GM12878 (cell line): Measurements from ENCODE around the gene CCDC57. TPM values are rescaled to one million over a fixed set of nuclear protein-coding genes. Genes with fewer than 3 reads are reported as not detected.

Source experiments
- ATAC-seq: fragments of 200-7000 bp; cut with Tn5 transposase; 3 replicates; pipeline ENCODE4 v1.9.1; 2020; ENCODE audit warnings: mild to moderate bottlenecking, moderate library complexity
- BruUV-seq: library from RNA; stranded (reverse); fragments of 400-500 nt; replicated peaks from 2 replicates; lab custom pipeline; 2021; lab: Mats Ljungman, UMichigan
- CTCF ChIA-PET: fragments of 300-600 bp; sonication (Branson Sonifier 250); formaldehyde crosslinking; extraction: SDS; loops from one replicate; lab custom pipeline; 2021; ENCODE audit warnings: inconsistent platforms; lab: Yijun Ruan, JAX
- POLR2A ChIA-PET: fragments of 350-600 bp; formaldehyde crosslinking; extraction: SDS; loops from one replicate; lab custom pipeline; 2021; ENCODE audit warnings: inconsistent platforms; lab: Charles Lee
- RAD21 ChIA-PET: fragments of 300-600 bp; sonication (Branson Sonifier 250); formaldehyde crosslinking; loops from one replicate; lab custom pipeline; 2023; ENCODE audit warnings: antibody characterized with exemption; ENCODE audit not compliant: unreplicated experiment; lab: Charles Lee
- SMC1A ChIA-PET: fragments of 300-600 bp; sonication (Branson Sonifier 250); formaldehyde crosslinking; loops from one replicate; lab custom pipeline; 2023; ENCODE audit not compliant: unreplicated experiment, uncharacterized antibody; lab: Charles Lee
- DNase-seq: peaks from one replicate; pipeline ENCODE4 v3.0.0-alpha.2; 2011; ENCODE audit warnings: low read depth, low spot score
- FAIRE-seq: peaks from 3 replicates; lab custom pipeline; 2011; peaks lifted over from hg19 to GRCh38; lab: Jason Lieb, UNC
- H2AFZ ChIP-seq: 2 replicates; pipeline ENCODE4 v1.6.0; 2011; ENCODE audit warnings: low read depth, low read length, control low read depth; ENCODE audit not compliant: control insufficient read depth
- H3K27ac ChIP-seq: 2 replicates; pipeline ENCODE4 v1.5.1; 2011; ENCODE audit warnings: control low read depth; ENCODE audit not compliant: control insufficient read depth, insufficient read depth
- H3K27me3 ChIP-seq, 2 experiments: replicated peaks in 1 of 2; 2 replicates each; pipeline versions ENCODE4 v1.6.0 to v1.6.1; 2011; ENCODE audit warnings: low read length in 1 of 2; ENCODE audit not compliant: control insufficient read depth in 2 of 2, insufficient read depth in 2 of 2
- H3K36me3 ChIP-seq, 2 experiments: 2 replicates each; pipeline ENCODE4 v1.5.1; 2011; ENCODE audit warnings: low read length in 1 of 2; ENCODE audit not compliant: control insufficient read depth in 2 of 2, insufficient read depth in 2 of 2
- H3K4me1 ChIP-seq: 2 replicates; pipeline ENCODE4 v1.6.1; 2011; ENCODE audit warnings: mild to moderate bottlenecking, low read length, moderate library complexity, mixed read lengths; ENCODE audit not compliant: control insufficient read depth, insufficient read depth
- H3K4me2 ChIP-seq: 2 replicates; pipeline ENCODE4 v1.6.0; 2011; ENCODE audit warnings: control low read depth; ENCODE audit not compliant: control insufficient read depth, insufficient read depth
- H3K4me3 ChIP-seq: fragments of 200-600 bp; sonication (generic); 2 replicates; pipeline ENCODE4 v1.5.1; 2016
- H3K79me2 ChIP-seq: 2 replicates; pipeline ENCODE4 v1.6.0; 2011; ENCODE audit warnings: low read length; ENCODE audit not compliant: control insufficient read depth, insufficient read depth
- H3K9ac ChIP-seq: 2 replicates; pipeline ENCODE4 v1.8.0; 2011; ENCODE audit warnings: low read length, control low read depth, mixed read lengths; ENCODE audit not compliant: control insufficient read depth, insufficient read depth
- H3K9me3 ChIP-seq: replicated peaks from 3 replicates; pipeline ENCODE4 v1.5.1; 2011; ENCODE audit warnings: mild to moderate bottlenecking, low read length; ENCODE audit not compliant: control insufficient read depth, insufficient read depth
- H4K20me1 ChIP-seq: 2 replicates; pipeline ENCODE4 v1.6.0; 2011; ENCODE audit not compliant: control insufficient read depth, insufficient read depth
- KDM1A ChIP-seq: fragments of 200-600 bp; sonication (generic); IDR thresholded peaks from 2 replicates; pipeline ENCODE4 v1.6.1; 2016; ENCODE audit warnings: borderline replicate concordance
- MYC ChIP-seq: IDR thresholded peaks from 2 replicates; pipeline ENCODE4 v1.6.1; 2011; ENCODE audit warnings: mild to moderate bottlenecking, low read length, moderate library complexity, inconsistent platforms; ENCODE audit not compliant: insufficient read depth, insufficient replicate concordance, insufficient read length, severe bottlenecking
- NFYB ChIP-seq: IDR thresholded peaks from 2 replicates; pipeline ENCODE4 v1.6.1; 2011; ENCODE audit warnings: low read depth, mild to moderate bottlenecking, low read length, improper control_type of control experiment, moderate library complexity; ENCODE audit not compliant: insufficient read depth
- PAX8 ChIP-seq: fragments of 450-650 bp; IDR thresholded peaks from 2 replicates; pipeline ENCODE4 v1.6.1; 2017; ENCODE audit warnings: mild to moderate bottlenecking, moderate library complexity
- RB1 ChIP-seq: fragments of 450-650 bp; formaldehyde crosslinking; IDR thresholded peaks from 2 replicates; pipeline ENCODE4 v1.6.1; 2017; ENCODE audit warnings: mild to moderate bottlenecking, borderline replicate concordance
- WGBS: methylation state at CpG from one replicate; pipeline ENCODE4 v1.1.6; 2016; ENCODE audit warnings: low lambda C conversion rate; ENCODE audit not compliant: insufficient replicate concordance, insufficient coverage; ENCODE audit errors: missing lambda C conversion rate; 5-methylcytosine and 5-hydroxymethylcytosine counted together
- in situ Hi-C: fragments of 300-500 bp; cut with MboI; formaldehyde crosslinking; loops from 9 replicates; pipeline ENCODE4 v1.14.3; 2018; ENCODE audit warnings: mixed read lengths
- intact Hi-C: fragments of 100-400 bp; cut with micrococcal nuclease; formaldehyde crosslinking; loops from one replicate; pipeline ENCODE4 v1.14.2; 2022; ENCODE audit not compliant: unreplicated experiment
- polyA plus RNA-seq, 11 experiments: library from polyadenylated mRNA; depleted of rRNA in 4 of 11; unstranded in 6 of 11; stranded (reverse) in 5 of 11; fragments of >200 nt; fragmentation: Nextera tagmentation in 4 of 11; fragmentation: Illumina TruSeq in 1 of 11; extraction: Ambion mirVana in 4 of 11; extraction: Trizol in 1 of 11; gene quantifications; 1 replicate in 1 of 11; 2 replicates in 10 of 11; pipeline versions ENCODE4 v1.2.1 to v1.2.3, GENCODE V29; 2011 to 2016; ENCODE audit warnings: inconsistent platforms in 2 of 11, missing spikeins in 2 of 11, low read depth in 1 of 11
- total RNA-seq, 4 experiments: library from RNA; depleted of rRNA in 3 of 4; stranded (reverse); fragments of >200 nt in 3 of 4; fragmentation: Illumina TruSeq in 1 of 4; extraction: Trizol in 1 of 4; gene quantifications; 2 replicates each; pipeline versions ENCODE4 v1.2.1 to v1.2.3, GENCODE V29; 2013 to 2021
- TF ChIP-seq, protein P1 (sequence below): fragments of 450-650 bp; IDR thresholded peaks from 2 replicates; pipeline ENCODE4 v1.6.1; 2017; ENCODE audit warnings: mild to moderate bottlenecking, moderate library complexity
- TF ChIP-seq, protein P2 (sequence below): fragments of 450-650 bp; IDR thresholded peaks from 2 replicates; pipeline ENCODE4 v1.6.1; 2016; ENCODE audit warnings: mild to moderate bottlenecking, moderate library complexity, borderline replicate concordance
- TF ChIP-seq, protein P3 (sequence below): IDR thresholded peaks from 2 replicates; pipeline ENCODE4 v1.6.1; 2011; ENCODE audit warnings: mild to moderate bottlenecking, low read depth, low read length, moderate library complexity; ENCODE audit not compliant: insufficient replicate concordance
- TF ChIP-seq, protein P4 (sequence below), 3 experiments: IDR thresholded peaks in 2 of 3; conservative IDR thresholded peaks in 1 of 3; 2 replicates each; pipeline ENCODE4 v1.5.1; 2011; ENCODE audit warnings: low read depth in 3 of 3, low read length in 3 of 3, mild to moderate bottlenecking in 3 of 3, control low read depth in 2 of 3, moderate library complexity in 2 of 3, inconsistent platforms in 1 of 3, mixed read lengths in 1 of 3; ENCODE audit not compliant: control insufficient read depth in 2 of 3, insufficient read depth in 1 of 3; ENCODE audit errors: extremely low read depth in 1 of 3

Gene CCDC57
- total and polyA plus RNA-seq, 10 of the 15 experiments (the other 5 are each of a cell fraction or from before 2014, with no cell fraction given): 5.4 to 123 (median 45.8) TPM

DNA sequence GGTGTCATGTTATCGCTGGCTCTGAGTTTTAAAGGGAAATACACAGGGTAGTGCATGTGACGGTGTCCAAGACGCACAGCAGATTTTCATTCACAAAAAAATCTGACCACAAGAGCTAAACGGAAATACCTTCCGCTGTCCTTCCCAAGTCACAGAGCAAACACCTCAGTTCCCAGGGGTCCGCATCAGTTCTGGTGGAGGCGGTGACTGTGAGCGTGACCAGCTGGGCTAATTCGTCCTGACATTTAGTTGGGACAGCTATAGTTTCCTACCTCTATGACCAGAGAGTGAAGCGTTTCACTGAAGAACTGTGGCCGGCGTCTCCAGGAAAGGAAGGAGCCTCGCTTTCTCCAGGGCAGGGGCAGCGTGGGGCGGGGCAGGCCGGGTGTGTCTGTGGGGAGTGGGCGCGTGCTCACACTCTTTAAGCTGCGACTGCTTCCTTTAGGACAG is 104.1 kb downstream of the CCDC57 start (continued):
- TF ChIP-seq KDM1A: no peak
- TF ChIP-seq, protein P1, sequence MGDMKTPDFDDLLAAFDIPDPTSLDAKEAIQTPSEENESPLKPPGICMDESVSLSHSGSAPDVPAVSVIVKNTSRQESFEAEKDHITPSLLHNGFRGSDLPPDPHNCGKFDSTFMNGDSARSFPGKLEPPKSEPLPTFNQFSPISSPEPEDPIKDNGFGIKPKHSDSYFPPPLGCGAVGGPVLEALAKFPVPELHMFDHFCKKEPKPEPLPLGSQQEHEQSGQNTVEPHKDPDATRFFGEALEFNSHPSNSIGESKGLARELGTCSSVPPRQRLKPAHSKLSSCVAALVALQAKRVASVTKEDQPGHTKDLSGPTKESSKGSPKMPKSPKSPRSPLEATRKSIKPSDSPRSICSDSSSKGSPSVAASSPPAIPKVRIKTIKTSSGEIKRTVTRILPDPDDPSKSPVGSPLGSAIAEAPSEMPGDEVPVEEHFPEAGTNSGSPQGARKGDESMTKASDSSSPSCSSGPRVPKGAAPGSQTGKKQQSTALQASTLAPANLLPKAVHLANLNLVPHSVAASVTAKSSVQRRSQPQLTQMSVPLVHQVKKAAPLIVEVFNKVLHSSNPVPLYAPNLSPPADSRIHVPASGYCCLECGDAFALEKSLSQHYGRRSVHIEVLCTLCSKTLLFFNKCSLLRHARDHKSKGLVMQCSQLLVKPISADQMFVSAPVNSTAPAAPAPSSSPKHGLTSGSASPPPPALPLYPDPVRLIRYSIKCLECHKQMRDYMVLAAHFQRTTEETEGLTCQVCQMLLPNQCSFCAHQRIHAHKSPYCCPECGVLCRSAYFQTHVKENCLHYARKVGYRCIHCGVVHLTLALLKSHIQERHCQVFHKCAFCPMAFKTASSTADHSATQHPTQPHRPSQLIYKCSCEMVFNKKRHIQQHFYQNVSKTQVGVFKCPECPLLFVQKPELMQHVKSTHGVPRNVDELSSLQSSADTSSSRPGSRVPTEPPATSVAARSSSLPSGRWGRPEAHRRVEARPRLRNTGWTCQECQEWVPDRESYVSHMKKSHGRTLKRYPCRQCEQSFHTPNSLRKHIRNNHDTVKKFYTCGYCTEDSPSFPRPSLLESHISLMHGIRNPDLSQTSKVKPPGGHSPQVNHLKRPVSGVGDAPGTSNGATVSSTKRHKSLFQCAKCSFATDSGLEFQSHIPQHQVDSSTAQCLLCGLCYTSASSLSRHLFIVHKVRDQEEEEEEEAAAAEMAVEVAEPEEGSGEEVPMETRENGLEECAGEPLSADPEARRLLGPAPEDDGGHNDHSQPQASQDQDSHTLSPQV: no peak

DNA sequence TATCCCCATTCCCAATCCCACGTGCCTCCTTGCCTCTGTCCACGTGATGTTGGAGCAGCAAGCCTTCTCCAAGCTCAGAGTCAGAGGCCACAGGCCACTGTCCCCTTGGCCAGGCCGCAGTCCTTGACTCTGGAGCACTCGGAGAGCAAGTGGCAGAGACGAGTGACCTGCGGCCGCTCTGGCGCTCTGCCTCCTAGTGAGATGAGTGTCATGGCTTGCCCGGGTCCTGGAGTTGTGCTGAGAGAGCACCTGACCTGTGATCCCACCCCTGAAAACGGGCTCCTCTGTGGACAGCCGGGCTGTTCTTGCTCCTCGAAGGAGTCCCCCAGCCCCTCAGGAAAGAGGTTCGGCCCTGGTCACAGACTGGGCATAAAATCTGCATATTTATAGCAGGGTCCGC is 104.6 kb downstream of the CCDC57 start:
- H2AFZ ChIP-seq: no peak overlapping the region
- ChIA-PET CTCF (interaction anchor here (1.3 kb wide), 1 partner anchor 14 kb away, joined by 3 read pairs; no protein-coding TSS in a partner anchor), RAD21 (no interaction called here), POLR2A (interaction anchor here (1.4 kb wide), 1 partner anchor 14 kb away, joined by 3 read pairs; no protein-coding TSS in a partner anchor), SMC1A (interaction anchor here (0.6 kb wide), 1 partner anchor 48 kb away, joined by 3 read pairs; no protein-coding TSS in a partner anchor)
- FAIRE-seq: no peak
- H3K4me3 ChIP-seq: no peak overlapping the region
- no peak for ATAC-seq
- H3K4me1 ChIP-seq: peaks cover 21% of the 10 kb centered on the region
- no TSS peak for BruUV-seq
- no peak overlapping the region for H3K4me2 ChIP-seq
- H3K36me3 ChIP-seq: no peaks in the 10 kb centered on the region
- no peak overlapping the region for H3K27ac ChIP-seq
- no peak for DNase-seq
- in situ Hi-C loops: no loop called here
- 85% methylated on average over 14 of the region's 14 CpGs for WGBS
- H3K79me2 ChIP-seq: peaks cover 14% of the 10 kb centered on the region
- H3K9ac ChIP-seq: no peak overlapping the region
- intact Hi-C loops: loop anchor here (5.0 kb wide), 1 partner anchor 44 kb away; no protein-coding TSS in a partner anchor
- no peaks in the 10 kb centered on the region for H3K9me3 ChIP-seq
- H3K27me3 ChIP-seq: no peaks in the 10 kb centered on the region
- H4K20me1 ChIP-seq: no peaks in the 10 kb centered on the region
- TF ChIP-seq, protein P2, sequence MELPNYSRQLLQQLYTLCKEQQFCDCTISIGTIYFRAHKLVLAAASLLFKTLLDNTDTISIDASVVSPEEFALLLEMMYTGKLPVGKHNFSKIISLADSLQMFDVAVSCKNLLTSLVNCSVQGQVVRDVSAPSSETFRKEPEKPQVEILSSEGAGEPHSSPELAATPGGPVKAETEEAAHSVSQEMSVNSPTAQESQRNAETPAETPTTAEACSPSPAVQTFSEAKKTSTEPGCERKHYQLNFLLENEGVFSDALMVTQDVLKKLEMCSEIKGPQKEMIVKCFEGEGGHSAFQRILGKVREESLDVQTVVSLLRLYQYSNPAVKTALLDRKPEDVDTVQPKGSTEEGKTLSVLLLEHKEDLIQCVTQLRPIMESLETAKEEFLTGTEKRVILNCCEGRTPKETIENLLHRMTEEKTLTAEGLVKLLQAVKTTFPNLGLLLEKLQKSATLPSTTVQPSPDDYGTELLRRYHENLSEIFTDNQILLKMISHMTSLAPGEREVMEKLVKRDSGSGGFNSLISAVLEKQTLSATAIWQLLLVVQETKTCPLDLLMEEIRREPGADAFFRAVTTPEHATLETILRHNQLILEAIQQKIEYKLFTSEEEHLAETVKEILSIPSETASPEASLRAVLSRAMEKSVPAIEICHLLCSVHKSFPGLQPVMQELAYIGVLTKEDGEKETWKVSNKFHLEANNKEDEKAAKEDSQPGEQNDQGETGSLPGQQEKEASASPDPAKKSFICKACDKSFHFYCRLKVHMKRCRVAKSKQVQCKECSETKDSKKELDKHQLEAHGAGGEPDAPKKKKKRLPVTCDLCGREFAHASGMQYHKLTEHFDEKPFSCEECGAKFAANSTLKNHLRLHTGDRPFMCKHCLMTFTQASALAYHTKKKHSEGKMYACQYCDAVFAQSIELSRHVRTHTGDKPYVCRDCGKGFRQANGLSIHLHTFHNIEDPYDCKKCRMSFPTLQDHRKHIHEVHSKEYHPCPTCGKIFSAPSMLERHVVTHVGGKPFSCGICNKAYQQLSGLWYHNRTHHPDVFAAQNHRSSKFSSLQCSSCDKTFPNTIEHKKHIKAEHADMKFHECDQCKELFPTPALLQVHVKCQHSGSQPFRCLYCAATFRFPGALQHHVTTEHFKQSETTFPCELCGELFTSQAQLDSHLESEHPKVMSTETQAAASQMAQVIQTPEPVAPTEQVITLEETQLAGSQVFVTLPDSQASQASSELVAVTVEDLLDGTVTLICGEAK: no peak
- TF ChIP-seq PAX8: no peak
- TF ChIP-seq, protein P3, sequence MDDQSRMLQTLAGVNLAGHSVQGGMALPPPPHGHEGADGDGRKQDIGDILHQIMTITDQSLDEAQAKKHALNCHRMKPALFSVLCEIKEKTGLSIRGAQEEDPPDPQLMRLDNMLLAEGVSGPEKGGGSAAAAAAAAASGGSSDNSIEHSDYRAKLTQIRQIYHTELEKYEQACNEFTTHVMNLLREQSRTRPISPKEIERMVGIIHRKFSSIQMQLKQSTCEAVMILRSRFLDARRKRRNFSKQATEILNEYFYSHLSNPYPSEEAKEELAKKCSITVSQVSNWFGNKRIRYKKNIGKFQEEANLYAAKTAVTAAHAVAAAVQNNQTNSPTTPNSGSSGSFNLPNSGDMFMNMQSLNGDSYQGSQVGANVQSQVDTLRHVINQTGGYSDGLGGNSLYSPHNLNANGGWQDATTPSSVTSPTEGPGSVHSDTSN: no peak
- TF ChIP-seq RB1: no peak
- TF ChIP-seq, protein P4, sequence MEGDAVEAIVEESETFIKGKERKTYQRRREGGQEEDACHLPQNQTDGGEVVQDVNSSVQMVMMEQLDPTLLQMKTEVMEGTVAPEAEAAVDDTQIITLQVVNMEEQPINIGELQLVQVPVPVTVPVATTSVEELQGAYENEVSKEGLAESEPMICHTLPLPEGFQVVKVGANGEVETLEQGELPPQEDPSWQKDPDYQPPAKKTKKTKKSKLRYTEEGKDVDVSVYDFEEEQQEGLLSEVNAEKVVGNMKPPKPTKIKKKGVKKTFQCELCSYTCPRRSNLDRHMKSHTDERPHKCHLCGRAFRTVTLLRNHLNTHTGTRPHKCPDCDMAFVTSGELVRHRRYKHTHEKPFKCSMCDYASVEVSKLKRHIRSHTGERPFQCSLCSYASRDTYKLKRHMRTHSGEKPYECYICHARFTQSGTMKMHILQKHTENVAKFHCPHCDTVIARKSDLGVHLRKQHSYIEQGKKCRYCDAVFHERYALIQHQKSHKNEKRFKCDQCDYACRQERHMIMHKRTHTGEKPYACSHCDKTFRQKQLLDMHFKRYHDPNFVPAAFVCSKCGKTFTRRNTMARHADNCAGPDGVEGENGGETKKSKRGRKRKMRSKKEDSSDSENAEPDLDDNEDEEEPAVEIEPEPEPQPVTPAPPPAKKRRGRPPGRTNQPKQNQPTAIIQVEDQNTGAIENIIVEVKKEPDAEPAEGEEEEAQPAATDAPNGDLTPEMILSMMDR (IDR thresholded peaks at IDR 0.05 in 2 of 3, conservative IDR thresholded peaks at IDR 0.05 in 1 of 3; ENCODE audit: control insufficient read depth in 2 of 3, extremely low read depth in 1 of 3, insufficient read depth in 1 of 3, low read depth in 3 of 3, low read length in 3 of 3): no peak
- TF ChIP-seq NFYB: no peak
- TF ChIP-seq MYC: no peak
